GM18867 (cell line): ENCODE results near the gene MIOS.

Experiments used
- ATAC-seq: cut with Tn5 transposase; IDR thresholded peaks from one replicate; pipeline ENCODE4 v1.9.1; 2021; ENCODE audit warnings: mild to moderate bottlenecking, moderate library complexity; ENCODE audit not compliant: unreplicated experiment

Gene MIOS

DNA sequence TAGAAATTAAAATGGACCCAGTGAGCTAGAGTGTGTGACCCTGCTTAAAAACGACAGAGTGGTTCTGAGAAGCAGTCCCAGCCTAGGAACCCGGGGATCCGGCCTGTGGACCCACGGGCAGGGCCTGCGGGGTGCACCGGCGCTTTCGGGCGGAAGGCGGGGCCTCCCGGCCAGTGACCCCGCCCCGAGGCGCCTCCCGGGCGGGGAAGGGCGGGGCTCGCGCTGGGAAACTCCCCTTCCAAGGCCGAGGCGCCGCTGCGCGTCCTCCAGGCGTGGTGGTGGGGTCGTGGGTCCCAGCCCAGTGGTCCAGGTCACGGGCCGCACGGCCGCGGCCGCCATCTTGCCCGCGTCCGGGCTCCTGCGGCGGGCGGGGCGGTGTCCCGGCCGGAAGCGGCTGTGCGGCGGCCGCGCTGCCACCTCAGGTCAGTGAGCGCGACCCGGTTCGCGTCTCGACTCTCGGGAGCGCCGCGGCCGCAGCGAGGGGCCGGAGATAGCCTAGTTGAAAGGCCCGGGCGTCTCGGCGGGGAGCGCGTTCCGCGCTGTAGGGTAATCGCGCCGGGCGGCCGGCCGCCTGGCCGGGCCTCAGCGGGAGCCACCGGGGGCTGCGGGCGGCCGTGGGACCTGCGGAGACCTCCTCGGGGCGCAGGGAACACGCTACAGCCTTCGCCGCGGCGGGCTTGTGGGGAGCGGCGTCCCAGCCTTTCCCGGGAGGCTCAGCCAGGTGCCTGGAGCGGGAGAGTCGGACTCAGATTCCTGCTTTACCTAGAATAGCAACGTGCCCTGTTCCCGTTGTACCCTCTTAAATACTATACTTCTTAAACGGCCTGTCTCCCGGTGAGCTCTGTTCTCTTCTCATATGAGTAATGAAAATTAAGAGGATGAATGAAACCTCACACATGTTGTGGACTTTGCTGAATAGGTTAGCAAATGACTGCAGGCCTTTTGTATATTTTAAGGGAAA, at the start of gene MIOS:
MIOS (plus strand) TSS at position 234 of the 961 bp plus-strand sequence. CDS start 5,592 bp downstream, outside the sequence.
- peak; percentile 75 for ATAC-seq

DNA sequence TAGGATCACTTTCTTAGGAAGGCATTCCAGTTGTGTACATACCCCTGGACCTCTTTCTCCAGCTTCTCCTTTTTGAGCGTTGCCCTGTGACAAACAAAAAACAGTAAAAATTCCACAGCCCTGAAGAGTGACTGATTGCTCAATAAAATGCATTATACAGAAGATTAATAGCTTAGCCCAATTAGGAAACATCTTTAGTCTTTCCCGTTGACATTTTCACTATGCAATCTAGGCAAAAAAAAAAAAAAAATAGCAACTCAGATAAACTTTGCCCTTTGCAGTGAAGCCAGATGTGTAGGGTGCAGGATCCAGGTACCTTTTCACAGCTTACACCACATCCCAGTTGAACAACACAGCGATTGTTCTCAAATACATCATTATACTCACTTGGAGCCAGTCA, 48.9 kb upstream of the MIOS start:
- no peak for ATAC-seq

DNA sequence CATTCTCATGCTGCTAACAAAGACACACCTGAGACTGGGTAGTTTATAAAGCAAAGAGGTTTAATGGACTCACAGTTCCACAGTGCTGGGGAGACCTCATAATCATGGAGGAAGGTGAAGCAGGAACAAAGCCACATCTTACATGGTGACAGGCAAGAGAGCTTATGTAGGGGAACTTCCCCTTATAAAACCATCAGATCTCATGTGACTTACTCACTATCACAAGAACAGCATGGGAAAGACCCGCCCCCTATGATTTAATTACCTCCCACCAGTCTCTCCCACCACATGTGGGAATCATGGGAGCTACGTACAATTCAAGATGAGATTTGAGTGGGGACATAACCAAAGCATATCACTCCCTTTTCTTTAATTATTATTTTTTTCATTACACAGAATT, 47.6 kb upstream of the MIOS start:
- ATAC-seq = no peak

DNA sequence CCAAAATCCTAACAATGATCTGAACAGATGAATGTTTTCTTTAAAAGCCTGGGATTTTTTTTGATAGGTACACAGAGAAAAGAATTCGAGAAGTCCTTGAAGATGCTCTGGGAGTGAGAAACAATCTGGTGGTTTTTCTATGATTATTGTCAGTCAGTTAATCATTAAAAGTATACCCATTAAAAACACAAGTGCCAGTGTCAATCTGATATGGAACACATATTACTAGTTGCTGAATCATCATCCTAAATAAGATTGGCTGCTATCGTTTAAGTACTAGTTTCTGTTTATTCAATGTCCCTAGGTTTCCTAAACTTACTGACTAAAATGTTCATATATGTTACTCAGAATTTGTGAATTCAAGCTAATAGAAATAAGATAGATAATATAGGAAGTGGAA, 47.2 kb upstream of the MIOS start:
- ATAC-seq = no peak

DNA sequence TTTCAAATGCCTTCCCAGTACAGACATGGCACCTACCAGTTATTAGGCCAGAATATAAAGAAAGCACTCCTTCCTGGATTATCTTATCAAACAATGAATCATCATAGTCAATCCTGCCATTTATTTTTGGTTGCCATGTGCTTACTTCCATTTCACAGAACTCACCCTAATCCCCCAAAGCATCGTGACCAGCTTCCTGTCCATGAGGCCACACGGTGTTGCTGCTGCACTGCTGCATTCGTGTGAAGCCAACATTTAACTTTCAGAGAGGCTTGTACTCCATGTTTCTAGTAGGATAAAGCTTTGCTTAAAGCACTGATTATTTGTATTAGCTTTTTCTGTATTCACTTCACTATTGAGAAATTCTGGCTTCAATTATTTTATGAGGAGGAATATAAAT, 45.4 kb upstream of the MIOS start:
- ATAC-seq = no peak

DNA sequence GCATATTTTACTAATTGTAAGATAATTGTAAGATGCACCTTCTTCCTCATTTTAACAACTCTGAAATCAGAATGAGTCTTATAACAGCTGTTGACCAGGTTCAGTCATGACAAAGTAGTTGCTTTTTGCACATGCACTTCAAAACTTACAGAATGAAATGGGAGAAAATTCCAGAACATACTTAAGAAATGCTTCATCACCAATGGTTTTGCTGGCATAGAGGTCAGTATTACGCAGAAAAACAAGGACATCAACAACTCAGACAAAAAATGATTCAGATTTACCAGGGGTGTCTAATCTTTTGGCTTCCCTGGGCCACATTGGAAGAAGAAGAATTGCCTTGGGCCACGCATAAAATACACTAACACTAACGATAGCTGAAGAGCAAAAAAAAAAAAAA, 44.3 kb upstream of the MIOS start:
- no peak for ATAC-seq

DNA sequence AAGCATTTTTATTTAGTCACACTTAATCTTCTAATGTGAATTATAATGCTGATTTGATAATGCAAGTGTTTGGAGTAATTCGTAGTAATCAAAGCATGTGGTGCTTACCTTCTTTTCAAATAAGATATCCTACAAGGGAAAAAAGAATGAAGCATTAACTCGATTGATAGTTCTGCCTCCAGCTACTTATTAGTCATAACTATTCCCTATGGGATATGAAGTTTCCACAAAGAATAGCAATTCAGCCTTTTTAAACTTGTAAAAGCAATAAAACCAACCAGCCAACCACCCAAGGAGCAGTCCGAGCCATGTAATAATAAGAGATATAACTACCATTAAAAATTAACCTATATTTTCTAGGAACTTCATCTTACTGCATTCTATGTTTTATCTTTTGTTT, 42.6 kb upstream of the MIOS start:
- ATAC-seq = no peak

DNA sequence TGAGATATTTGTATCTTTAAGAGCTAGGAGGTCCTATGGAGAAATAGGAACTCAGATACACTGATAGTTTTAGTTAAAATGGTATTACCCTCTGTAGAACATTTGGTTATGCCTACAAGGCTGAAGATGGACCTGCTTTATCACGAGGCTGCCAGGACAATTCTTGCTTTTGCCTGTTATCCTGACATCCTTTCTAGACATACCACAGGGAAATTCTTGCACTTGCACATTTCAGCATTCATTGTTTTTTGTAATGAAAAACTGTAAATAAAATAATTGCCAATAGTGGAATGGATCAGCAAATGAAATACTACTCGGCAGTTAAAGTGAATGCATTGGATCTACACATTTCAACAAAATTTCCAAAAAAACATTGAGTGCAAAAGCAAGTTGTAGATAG, 40.7 kb upstream of the MIOS start:
- ATAC-seq = no peak

DNA sequence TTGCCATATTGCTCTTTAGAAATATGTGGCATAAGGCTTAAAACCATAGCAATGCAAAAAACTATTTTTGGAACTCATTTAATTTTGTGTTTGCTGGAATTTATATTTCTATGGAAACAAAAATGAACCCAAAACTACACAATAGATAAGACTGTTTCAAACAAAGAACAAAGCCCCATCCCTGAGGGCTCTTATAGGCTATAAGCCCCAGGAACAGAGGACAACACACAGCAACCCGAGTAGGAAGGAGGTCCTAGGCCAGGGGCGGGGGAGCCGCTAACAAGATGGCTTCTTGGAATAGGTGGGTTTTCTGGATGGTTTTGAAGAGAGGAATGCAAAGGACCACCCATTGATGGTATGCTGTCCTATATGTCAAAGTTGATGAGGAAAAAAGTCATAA, 39.6 kb upstream of the MIOS start:
- ATAC-seq = no peak

DNA sequence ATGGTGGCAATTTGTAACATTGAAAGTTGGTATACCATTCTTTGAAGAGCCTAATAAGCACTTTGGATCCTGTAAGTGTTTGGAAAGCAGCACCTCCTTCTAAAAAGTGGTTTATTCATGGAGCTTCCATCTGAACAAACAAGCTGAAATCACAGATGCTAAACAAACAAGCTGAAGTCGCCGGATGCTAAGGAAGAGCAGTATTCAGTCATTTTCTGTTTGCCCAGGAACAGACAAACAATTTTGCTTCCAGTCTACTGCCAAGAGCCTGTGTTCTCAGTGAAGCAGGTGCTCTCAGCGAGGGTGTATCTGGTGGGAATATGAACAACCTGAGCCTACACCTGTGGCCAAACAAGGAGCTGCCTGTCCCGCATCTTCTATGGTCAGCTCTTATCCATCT, 37.4 kb upstream of the MIOS start:
- ATAC-seq = no peak

DNA sequence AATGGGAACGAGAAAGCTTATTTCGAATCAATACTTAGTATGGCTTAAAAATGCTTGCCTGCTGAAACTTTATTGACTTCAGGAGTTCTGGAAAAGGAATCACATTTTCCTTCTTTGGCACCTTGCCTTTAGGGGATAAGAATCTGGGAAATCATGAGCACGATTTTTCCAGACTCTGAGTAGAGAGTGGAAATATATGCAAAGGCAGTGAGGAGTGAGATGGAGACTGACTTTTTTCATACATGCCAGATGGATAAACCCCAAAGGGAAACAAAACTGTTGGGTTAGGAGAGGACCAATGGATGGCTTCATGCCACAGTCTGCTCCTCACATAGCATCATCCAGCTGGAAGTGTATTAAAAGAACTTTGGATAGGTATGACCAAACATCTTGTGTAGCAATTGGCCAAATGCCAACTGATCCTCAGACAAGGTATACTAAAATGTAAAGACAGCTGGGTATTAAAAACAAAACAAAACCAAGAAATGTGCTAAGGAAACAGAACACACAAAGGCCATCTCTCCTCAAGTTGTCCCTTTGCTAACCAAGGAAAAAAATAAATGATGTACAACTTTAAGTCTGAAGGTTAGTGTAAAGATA, 32.8 kb upstream of the MIOS start:
- ATAC-seq = no peak

DNA sequence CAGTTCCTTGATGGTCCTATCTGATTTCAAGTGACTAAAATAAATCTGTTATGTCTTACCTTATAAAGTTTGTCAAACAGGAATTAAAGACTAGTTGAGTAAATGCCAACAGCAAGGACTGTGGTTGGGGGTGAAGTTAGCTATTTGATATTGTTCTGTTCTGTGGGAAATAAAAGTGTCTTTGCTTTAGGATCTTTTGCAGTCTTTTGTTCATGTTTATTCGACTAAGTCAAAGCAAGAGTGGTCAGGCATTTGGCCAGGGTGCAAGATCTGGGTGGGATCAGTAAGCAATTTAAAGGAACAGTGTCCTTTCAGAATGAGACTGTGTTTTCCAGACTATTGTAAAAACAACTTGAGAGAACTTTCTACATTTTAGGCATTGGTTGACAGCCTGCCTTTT, 31.0 kb upstream of the MIOS start, which contains the start of gene COL28A1:
COL28A1 (minus strand) TSS at position 183 of the 400 bp plus-strand sequence. CDS start 2,998 bp downstream, outside the sequence.
- ATAC-seq = no peak

DNA sequence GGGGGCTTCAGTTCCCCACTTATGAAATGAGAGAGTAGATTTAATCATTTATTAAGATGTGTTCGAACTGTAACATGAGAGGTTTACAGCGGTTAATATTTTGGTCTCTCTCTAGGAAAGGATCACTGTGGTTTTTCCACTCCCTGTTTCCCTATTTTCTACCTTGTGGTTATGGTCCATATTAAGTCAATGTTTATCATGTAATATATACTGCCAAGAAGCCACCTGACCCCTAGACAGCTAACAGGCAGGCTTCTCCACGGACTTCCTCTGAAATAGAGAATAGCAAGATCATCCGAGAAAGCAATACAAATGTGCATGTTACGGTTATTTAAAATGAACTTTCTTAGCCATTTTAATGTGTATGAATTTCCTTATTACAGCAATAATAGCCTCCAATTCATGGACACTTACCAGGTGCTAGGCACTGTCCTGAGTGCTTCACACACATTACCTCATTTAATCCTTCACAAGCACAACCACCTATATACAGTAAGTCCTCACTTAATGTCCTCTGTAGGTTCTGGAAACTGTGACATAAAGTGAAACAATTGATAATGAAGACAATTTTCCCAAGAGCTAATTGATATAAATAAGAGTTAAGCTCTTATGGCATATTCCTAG, 30.2 kb upstream of the MIOS start:
- no peak for ATAC-seq

DNA sequence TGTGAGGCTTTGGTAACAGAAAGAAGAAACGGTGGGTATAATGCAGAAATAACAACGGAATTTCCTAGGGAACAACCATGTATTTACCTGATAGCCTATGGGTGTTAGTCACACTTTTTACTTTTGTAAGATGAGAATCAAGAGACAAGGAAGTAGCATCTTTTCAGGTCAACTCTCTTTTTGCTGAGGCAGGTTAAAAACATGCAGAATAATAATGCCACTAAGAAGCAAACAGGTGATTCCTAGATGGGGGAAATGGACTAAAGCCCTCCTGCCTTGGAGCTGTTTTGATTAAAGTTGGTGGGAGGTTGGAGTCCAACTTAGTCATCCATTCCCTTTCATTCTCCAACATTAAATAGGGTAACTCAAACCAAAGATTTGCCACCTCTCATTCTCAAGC, 29.0 kb upstream of the MIOS start:
- no peak for ATAC-seq

DNA sequence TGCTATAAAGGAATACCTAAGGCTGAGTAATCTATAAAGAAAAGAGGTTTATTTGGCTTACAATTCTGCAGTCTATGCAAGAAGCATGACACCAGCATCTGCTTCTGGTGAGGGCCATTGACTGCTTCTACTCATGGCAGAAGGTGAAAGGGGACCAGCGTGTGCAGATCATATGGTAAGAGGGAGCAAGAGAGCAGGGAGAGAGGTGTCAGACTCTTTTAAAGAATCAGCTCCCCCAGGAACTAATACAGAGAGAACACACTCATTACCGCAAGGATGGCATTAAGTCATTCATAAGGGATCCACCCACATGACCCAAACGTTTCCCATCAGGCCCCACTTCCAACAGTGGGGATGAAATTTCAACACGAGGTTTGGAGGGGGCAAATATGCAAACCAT, 27.5 kb upstream of the MIOS start:
- no peak for ATAC-seq

DNA sequence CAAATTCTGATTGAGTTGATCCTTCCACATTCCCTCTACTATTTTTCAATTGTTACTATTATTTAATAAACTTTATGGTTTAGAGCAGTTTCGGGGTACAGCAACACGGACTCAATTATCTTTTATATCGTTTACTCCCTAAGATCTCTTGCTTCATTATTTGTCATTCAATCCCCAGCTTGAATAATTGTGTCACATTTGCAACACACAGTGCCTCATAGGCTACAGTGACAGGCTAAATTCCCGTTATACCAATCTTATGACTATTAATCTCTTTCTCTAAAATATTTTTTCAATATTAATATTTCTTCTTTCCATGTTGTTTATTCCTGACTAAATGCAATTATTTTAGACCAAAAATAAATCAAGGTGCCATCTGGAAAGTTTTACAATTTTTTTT, 27.0 kb upstream of the MIOS start:
- no peak for ATAC-seq

DNA sequence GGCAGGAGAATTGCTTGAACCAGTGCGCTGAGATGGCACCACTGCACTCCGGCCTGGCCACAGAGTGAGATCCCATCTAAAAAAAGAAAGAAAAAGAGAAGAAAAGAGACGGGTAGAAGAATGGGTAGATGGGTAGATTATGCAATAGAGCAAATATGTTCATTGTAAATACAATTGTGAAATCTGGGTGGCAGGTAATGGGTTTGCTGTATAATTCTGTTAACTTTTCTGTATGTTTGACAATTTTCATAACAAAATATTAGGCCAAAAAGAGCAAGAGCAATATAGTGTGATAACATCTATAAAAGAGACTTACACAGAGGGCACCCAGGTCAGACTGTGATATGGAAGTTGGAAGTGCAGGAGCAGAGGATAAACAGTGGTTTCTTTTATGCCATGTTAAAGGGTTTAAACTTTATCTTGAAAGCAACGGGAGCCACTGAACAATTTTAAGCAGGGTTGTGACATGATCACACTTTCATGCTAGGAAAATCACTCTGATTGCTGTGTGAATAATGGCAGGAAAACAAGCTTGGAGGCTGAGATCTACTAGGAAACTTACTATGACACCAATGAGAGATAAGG, 24.3 kb upstream of the MIOS start:
- no peak for ATAC-seq

DNA sequence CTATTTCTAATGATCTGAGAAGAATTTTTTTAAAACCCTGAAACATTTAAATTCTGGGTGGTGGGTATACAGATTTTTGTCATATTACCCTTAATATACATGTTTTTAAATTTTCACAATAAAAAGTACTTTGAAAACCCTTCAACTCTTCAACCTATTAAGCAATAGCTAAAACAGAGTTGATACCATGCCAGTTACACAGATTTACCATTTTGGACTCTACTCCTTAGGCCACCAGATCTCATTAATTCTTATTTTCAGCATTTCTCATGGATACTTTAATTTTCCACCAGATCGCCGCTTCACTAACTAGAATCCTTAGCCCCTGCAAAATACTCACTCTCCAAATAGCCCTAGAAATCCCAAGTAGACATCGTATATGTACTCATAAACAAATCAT, 18.3 kb upstream of the MIOS start:
- no peak for ATAC-seq

DNA sequence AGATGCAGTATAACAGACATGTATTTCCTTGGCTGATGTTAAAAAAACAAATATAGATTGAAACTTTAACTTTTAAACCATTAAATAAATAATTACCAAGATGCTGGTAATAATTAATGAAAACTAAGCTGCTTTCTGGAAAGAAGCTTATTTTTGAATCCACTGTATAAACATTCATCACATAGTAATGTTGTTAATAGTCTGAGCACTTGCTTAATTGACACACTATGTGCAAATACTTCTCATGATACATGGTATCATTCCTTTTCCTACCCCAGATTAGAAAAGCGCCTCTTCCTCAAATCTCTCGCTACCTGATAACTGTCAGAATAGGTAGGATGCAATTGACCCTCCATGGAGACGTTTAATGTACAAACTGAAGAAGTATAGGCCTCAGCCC, 16.0 kb upstream of the MIOS start:
- no peak for ATAC-seq

DNA sequence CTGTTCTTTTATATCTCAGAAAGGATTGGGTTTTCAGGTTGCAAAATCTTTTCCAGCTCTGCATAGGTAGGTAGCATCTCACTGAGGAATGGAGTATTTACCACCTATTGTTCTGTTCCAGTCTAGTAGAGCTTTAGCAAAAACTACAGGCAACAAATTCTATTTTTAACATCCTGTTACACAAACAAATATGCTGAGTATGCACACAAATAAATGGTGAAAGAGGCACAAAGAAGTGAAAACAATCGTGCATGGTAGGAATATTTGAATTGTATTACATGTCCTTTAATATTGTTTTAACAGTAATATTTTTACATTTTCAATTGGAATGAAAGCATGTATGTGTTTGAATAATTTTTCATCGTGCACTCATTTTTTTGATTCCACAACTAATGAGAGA, 14.5 kb upstream of the MIOS start:
- ATAC-seq = no peak

DNA sequence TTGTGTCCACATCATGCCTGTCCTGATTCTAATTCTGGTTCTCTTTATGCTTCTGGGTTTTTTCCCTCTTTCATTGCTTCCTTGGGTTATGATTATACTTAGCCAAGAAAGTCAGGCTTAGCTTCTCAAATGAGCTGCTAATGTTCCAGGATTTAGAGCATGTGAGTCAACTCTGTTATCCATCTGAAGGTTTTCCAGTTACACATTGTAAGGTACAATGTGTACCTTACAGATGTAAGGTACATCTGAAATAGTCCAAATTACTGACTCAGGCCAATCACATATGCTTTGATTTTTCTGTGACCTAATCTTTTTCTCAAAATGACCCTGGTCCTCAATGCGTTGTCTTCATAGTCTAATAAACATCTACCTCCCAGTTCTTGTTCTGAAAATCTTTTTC, 13.3 kb upstream of the MIOS start:
- ATAC-seq = no peak
